ENCODE results near the gene RPL28.

The RPL28 gene

DNA sequence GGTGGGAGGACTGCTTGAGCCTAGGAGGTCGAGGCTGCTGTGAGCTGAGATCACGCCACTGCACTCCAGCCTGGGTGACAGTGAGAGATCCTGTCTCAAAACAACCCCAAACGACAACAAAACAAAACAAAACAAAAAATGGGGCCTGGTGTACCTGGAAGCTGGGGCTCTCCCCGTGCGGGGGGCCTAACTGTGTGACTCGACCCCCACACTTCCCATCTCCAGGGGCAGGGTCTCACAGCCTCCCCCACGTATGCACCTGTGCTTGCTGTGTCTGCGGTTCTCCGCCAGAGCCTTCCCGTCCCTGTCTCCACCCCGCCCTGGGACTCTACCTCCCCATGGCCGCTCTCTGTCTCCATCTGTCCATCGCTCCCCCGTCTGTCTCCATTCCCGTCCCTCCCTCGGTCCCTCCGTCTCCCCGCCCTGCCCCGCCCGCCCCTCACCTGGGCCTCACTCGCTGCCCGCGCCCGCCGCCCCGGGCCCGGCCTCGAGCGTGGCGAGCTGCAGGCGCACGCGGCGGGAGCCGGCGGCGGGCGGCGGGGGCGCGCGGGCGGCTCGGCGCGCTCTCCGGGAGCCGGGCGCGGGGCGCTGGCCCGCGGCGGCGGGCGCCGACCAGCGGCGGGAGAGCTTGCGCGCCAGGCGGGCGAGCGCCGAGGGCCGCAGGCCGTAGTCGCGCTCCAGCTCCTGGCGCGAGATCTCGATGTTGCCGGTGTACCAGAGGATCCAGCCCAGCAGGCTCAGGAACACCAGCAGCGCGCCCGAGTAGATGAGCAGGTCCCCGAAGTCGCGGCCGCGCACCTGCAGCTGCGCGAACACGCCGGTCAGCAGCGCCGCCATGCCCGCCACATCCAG, 2.2 kb upstream of the RPL28 start:
- peak overlapping the region; percentile 43 for H3K4me3 ChIP-seq (ENCODE audit: control insufficient read depth, low read depth, low read length)
- DNase-seq (ENCODE audit: low read depth) = no peak
- no peak for TF ChIP-seq CTCF (IDR thresholded peaks at IDR 0.05; ENCODE audit: control insufficient read depth, insufficient read depth, low read depth, low read length, missing control alignments)

- TF ChIP-seq CTCF (IDR thresholded peaks at IDR 0.05; ENCODE audit: control insufficient read depth, insufficient read depth, low read depth, low read length, missing control alignments) = no peak
- DNase-seq (ENCODE audit: low read depth) = no peak
- H3K4me3 ChIP-seq (ENCODE audit: control insufficient read depth, low read depth, low read length) = peak within 1 kb of the TSS; percentile 45
These were observed 1.4 kb upstream of the RPL28 start, which contains the start of gene TMEM238 for GRCh38 chr19:55384131-55384919. TMEM238 (minus strand) TSS chr19:55384292; CDS start chr19:55384259, 33 bp downstream.

- TF ChIP-seq CTCF (IDR thresholded peaks at IDR 0.05; ENCODE audit: control insufficient read depth, insufficient read depth, low read depth, low read length, missing control alignments) = no peak
- H3K4me3 ChIP-seq (ENCODE audit: control insufficient read depth, low read depth, low read length) = peak overlapping the region; percentile 45
- peak; percentile 79 for DNase-seq (ENCODE audit: low read depth)
These were observed 610 bp upstream of the RPL28 start for GRCh38 chr19:55384920-55385723.

GRCh38 chr19:55386493-55386971, 800 bp downstream of the RPL28 start:
- H3K4me3 ChIP-seq (ENCODE audit: control insufficient read depth, low read depth, low read length) = peak overlapping the region; percentile 85
- TF ChIP-seq CTCF (IDR thresholded peaks at IDR 0.05; ENCODE audit: control insufficient read depth, insufficient read depth, low read depth, low read length, missing control alignments) = no peak
- DNase-seq (ENCODE audit: low read depth) = no peak

GRCh38 chr19:55387736-55388497, 2.2 kb downstream of the RPL28 start:
- H3K4me3 ChIP-seq (ENCODE audit: control insufficient read depth, low read depth, low read length) = peak overlapping the region; percentile 85
- no peak for TF ChIP-seq CTCF (IDR thresholded peaks at IDR 0.05; ENCODE audit: control insufficient read depth, insufficient read depth, low read depth, low read length, missing control alignments)
- DNase-seq (ENCODE audit: low read depth) = no peak
